CD4-positive, alpha-beta T cell treated with Interleukin-6 at 100 ng/mL for 8 hours (primary cell): ENCODE results near the gene PHLDA2.

Source experiments
- DNase-seq: peaks from one replicate; pipeline ENCODE4 v3.0.0-alpha.2; 2020; ENCODE audit warnings: mixed read lengths, low spot score

Gene PHLDA2

GRCh38 chr11:2929950-2930703, 907 bp upstream of the PHLDA2 start:
- peak; percentile 33 for DNase-seq

- peak; percentile 21 for DNase-seq
Measured at GRCh38 chr11:2929531-2929949, 320 bp upstream of the PHLDA2 start.

DNA sequence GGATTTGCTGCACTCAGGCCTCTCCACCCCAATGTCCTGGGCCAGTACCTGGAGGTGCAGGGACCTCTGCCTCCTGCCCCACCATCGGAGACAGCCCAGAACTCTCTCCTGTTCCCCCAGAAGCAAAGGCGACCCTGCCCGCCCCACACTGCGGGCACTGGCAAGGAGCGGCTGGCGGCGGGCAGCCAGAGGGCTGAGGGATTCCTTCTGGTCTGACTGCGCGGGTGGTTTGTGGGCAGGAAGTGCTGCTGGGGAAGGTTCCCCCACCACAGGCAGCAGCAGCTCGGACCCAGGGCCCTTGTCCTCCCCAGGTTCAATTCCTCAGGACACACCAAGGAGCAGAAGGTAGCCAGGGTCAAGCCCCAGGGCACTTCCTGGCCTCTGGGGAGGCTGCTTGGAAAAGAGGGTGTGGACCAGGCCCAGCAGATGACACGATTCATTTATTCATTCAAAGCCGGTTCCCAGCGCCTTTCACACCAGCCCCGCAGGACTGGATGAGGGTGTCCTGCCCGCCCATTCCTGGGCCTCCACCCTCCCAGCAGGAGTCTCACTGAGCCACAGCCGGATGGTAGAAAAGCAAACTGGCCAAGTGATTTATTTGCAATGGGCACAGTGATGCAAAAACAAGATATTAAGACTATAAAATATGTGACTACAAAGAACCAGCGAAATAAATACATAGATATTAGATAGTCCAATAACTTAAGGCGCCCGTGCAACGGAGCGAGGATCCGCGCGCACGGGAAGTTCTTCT, 1.2 kb downstream of the PHLDA2 start:
- DNase-seq, result no peak

- DNase-seq, result no peak
Measured at GRCh38 chr11:2927121-2927800, 2.0 kb downstream of the PHLDA2 start.

GRCh38 chr11:2926611-2927051, 2.6 kb downstream of the PHLDA2 start:
- no peak for DNase-seq

DNA sequence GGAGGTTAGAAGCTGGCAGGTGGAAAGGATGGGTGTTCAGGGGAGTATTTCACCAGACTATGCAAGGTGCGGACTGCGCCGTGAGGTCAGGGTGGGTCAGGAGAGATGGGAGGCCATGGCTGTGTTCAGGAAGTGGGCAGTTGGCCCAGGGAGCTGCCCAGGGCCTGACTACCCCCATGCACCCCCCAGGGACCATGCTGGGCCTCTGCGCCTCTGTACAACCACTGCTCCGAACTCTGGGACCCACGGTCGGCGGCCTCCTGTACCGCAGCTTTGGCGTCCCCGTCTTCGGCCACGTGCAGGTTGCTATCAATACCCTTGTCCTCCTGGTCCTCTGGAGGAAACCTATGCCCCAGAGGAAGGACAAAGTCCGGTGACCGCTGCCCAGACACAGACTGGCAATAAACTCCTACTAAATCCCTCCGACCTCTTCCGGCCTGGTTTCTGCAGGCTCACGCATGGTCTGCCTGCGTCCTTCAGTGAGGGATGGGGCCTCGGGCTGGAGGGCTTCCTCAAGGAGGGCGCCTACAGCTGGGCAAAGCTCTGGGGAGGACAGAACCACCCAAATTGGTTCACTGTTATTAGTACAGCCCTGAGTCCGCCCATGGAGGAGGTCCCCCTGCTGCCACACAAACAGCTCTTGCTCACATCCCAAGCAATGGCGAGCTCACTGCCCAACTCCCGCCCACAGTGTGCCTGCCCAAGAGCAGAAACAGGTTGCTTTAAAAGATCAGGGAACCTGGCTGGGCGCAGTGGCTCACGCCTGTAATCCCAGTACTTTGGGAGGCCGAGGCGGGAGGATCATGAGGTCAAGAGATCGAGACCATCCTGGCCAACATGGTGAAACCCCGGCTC, 4.2 kb downstream of the PHLDA2 start:
- DNase-seq, result no peak

GRCh38 chr11:2924381-2924780, 4.8 kb downstream of the PHLDA2 start:
- DNase-seq, result no peak

DNA sequence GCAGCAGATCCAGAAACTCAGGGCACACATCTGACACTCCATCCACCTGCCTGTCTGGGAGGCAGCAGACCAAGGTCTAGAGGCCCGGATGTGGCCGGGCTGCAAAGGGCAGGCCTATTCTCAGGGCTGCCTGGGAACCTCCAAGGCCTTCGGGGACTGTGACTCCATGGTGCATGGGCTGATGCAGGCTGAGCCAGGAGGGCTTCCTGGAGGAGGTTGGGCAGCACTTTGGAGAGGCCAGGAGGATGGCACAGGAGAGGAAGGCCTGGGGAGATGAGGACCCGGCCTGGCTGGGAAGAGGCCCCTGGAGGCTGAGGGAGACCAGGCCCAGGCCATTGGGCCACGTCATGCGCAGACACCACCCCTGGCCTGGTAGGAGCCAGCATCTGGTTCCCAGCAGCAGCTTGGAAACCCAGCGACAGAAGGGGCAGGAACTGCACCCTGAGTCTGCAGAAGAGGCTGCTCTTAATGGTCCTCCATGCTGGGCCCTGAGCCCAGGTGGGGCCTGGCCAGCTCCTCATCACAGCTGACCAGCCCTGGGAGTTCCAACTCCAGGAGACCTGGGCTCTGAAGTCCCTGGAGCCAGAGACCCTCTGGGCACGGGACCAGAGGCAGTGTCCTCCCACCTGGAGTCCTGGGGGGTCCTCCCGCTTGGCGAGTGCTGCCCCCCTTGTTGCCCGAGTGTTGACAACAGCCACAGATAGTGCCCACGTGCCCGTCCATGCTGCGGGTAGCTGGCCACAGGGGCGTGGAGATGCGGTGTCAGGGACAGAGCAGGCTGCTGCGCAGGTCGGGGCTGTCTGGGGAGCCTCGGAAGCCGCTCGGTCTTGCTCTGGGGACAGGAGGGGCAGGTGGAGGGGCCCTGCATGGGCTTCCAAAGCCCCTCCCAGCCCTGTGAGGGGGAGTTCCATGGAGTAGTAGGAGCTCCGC, 5.5 kb downstream of the PHLDA2 start:
- DNase-seq, result no peak

GRCh38 chr11:2922655-2923054, 6.6 kb downstream of the PHLDA2 start:
- DNase-seq, result no peak

GRCh38 chr11:2921742-2922493, 7.3 kb downstream of the PHLDA2 start:
- no peak for DNase-seq

DNA sequence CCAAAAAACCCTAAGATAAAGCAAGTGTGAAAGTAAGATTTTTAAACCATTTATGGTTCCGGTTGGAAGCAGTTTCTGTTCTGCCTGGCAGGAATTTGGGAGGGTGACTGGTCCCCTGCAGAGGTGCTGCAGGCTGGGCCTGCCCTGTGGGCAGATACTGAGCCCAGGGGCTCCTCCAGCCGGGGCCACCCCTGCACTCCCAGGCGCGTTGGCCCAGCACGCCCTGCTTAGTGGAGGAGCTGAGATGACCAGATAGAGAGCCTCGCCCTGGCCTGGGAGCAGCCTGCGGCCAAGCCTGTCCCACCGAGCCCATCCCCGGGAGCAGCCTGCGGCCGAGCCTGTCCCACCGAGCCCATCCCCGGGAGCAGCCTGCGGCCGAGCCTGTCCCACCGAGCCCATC, 8.0 kb downstream of the PHLDA2 start:
- no peak for DNase-seq

- DNase-seq, result no peak
Measured at GRCh38 chr11:2920343-2920742, 8.9 kb downstream of the PHLDA2 start.

DNA sequence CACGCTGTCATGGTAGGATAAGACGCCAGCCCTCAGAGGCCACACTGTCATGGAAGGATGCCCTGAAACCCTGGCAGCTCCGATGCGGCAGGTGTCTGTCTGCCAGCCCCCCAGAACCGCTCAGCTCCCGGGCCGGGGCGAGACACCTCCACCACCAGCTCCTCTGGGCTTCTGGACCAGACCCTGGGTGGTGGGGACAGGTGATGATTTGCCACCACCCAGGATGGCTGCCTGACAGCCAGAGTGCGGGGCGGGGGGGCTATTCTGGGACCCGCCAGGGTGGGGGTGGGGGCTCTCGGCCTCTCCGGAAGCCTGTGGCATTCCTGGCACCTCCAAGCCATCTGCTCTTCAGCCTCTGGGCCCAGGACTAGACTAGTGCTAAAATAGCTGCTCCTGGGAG, 9.4 kb downstream of the PHLDA2 start:
- no peak for DNase-seq

GRCh38 chr11:2919188-2919587, 10.0 kb downstream of the PHLDA2 start:
- DNase-seq, result no peak

- no peak for DNase-seq
Measured at GRCh38 chr11:2917842-2918490, 11.3 kb downstream of the PHLDA2 start.

DNA sequence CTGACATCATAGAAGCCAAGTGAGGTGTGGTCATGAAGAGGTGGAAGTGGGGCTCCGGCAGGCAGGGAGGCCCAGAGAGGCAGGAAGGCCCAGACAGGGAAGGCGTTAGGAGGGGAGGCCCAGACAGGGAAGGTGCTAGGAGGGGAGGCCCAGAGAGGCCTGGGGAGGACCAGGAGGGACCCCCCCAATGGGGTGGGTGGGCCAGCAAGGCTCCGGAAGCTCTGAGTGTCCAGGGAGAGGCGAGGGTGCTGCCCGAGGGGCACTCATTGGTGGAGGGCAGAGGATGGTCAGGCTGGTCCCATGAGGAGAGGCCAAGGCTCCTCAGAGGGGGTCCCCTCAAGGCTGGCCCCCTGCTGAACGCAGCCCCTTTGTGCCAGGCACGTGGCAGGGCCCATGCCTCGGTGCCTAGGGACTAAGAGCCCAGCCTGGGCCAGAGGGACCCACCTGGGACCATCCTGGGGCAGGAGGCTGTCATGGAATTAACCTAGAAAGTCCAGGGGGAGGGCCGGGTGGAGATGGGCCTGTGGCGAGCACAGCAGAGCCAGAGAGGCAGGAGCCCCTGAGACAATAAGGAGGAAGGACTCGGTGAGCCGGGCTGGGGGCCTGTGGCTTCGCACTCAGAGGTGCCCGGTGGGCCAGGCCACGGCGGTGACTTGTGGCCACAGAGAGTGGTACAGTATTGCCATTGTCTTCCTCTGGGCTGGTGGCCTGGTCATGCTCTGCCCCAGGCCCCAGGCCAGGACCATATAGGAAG, 12.2 kb downstream of the PHLDA2 start:
- DNase-seq, result no peak

DNA sequence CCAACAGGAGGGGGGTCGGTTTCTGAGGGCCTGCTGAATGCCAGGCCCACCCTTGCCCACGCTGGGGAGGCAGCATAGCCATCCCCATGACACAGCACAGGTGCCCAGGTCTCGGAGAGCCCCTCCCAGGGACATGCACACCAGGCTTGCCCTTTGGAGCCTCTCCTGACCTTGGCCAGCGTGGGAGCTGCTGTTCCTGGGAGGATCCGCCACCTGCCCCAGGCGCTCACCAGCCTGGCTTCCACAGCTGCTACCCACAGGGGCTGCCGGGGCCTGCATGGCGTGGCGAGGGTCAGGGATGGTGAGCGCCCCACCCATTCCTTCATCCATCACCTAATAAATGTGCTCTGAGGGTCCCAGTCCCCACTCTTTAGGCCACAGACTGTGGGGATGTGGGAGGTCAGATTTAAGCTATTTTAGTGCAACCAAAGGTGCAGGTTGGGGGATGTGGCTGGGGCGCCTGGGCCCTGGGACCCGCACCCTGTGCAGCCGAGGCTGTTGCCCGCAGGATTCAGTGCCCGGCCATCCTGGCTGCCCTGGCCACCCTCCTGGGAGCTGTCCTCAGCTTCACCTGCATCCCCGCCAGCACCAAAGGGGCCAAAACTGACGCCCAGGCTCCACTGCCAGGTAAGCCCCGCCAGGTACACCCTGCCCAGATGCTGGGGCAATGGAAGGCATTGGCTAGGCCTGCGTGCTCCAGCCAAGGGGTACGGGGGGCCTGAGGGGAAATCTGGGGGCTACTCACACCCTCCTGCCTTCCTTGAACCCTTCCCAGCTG, 12.9 kb downstream of the PHLDA2 start:
- DNase-seq, result no peak

DNA sequence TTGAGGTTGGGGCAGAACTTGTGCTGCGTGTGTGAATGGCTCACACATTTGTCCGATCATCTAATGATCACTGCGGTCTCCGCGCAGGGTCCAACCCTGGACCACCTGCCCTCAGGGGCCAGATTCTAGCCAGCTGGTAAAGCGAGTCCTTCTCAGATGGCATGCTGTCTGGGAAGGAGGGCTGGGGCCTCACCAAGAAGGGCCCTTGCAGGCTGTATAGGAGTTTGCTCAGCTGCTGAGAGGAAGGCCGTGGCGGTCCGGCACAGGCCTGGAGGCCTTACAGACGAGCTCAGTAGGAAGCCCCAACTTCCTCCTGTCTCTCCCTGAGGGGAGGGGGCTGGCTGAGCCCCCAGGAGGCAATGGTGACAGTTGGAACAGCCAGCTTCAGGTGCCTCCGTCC, 13.7 kb downstream of the PHLDA2 start:
- DNase-seq, result no peak
